ENCODE data around the gene RAPGEF4. TPM values are rescaled to one million over a fixed set of nuclear protein-coding genes. Genes with fewer than 3 reads are reported as not detected.

RAPGEF4 gene
- total RNA-seq, 1 experiment from 2014 or later = 1.4 TPM

GRCh38 chr2:173027181-173028128, 291.8 kb downstream of the RAPGEF4 start:
- no peaks in the 10 kb centered on the region for H3K27me3 ChIP-seq (ENCODE audit: insufficient read depth, low read length)
- no peak overlapping the region for H3K4ac ChIP-seq (ENCODE audit: low read depth, low read length)
- no peak overlapping the region for H2BK120ac ChIP-seq (ENCODE audit: low read depth, low read length, poor library complexity, severe bottlenecking)
- no peak overlapping the region for H4K91ac ChIP-seq (ENCODE audit: insufficient read length, low read depth, low read length)
- no peak overlapping the region for H4K8ac ChIP-seq (replicated peaks; ENCODE audit: insufficient read length, low read depth, low read length)
- peaks cover 6 to 10% of the 10 kb centered on the region in 2 experiments for H3K4me1 Mint-ChIP-seq
- H2AK5ac ChIP-seq (ENCODE audit: insufficient read length, low read length) = no peak overlapping the region
- no peak overlapping the region for H3K18ac ChIP-seq (ENCODE audit: insufficient read length, low read depth, low read length)
- no peaks in the 10 kb centered on the region for H3K4me1 ChIP-seq (ENCODE audit: insufficient read depth, low read length)
- H4K20me1 ChIP-seq (ENCODE audit: control insufficient read depth, insufficient read depth, insufficient read length) = no peaks in the 10 kb centered on the region
- H2AFZ ChIP-seq (ENCODE audit: low read length) = peak overlapping the region; percentile 57
- no peak overlapping the region for H2BK12ac ChIP-seq (ENCODE audit: insufficient read length, low read depth, low read length)
- no peak overlapping the region for H3K14ac ChIP-seq (ENCODE audit: insufficient read depth, low read length)
- H3K9me3 ChIP-seq (ENCODE audit: control insufficient read depth, low read depth, low read length) = no peaks in the 10 kb centered on the region
- H3K79me1 ChIP-seq (ENCODE audit: insufficient read depth, low read depth, low read length, poor library complexity, severe bottlenecking) = no peaks in the 10 kb centered on the region
- H3K27ac Mint-ChIP-seq = no peak overlapping the region
- H3K36me3 Mint-ChIP-seq (ENCODE audit: insufficient read depth in 1 of 3, low read depth in 3 of 3) = no peaks in the 10 kb centered on the region; a peak in 1 of 7 replicates
- H3K23ac ChIP-seq (ENCODE audit: insufficient read length, low read depth, low read length) = no peak overlapping the region
- no peak overlapping the region for H3T11ph ChIP-seq (ENCODE audit: low read length)
- H3K23me2 ChIP-seq (ENCODE audit: insufficient read length, low read depth, low read length, poor library complexity, severe bottlenecking) = no peaks in the 10 kb centered on the region
- H3K79me2 ChIP-seq (ENCODE audit: insufficient read depth, low read length) = no peaks in the 10 kb centered on the region
- H3K9ac ChIP-seq (ENCODE audit: extremely low read depth, insufficient read length, low read length) = no peak overlapping the region
- no peak overlapping the region for H3K27ac ChIP-seq (ENCODE audit: insufficient read length, low read depth, low read length)
- no peak overlapping the region for H3K56ac ChIP-seq (ENCODE audit: insufficient read length, low read depth, low read length)
- no peak overlapping the region for H3K4me3 Mint-ChIP-seq
- DNase-seq = peak; percentile 80
- H3K4me2 ChIP-seq (ENCODE audit: insufficient read depth, insufficient read length, low read length) = no peak overlapping the region
- WGBS (ENCODE audit: extremely low coverage, insufficient read length, low lambda C conversion rate) = no CpG with 5 or more reads among the region's 8 CpGs
- H3K9me3 Mint-ChIP-seq = no peaks in the 10 kb centered on the region
- H2BK5ac ChIP-seq (ENCODE audit: insufficient read length, low read length) = no peak overlapping the region
- H2BK15ac ChIP-seq (ENCODE audit: low read depth, low read length) = no peak overlapping the region
- H2BK20ac ChIP-seq (ENCODE audit: low read depth, low read length, poor library complexity, severe bottlenecking) = no peak overlapping the region
- TF ChIP-seq CTCF (conservative IDR thresholded peaks at IDR 0.05) = peak; percentile 96
- H4K5ac ChIP-seq (ENCODE audit: insufficient read length, low read depth, low read length) = no peak overlapping the region
- H3K27me3 Mint-ChIP-seq (ENCODE audit: low read depth) = no peaks in the 10 kb centered on the region
